ENCODE measurements around the gene CACNA2D3.
"Not testable (repeated sequence)": the region's sequence is repeated elsewhere in the genome, so short reads cannot be mapped to it uniquely, and the experiment has no call there.

Gene CACNA2D3

GRCh38 chr3:54443561-54444161 lies 321.3 kb downstream of the CACNA2D3 start:
- Histone ChIP-seq H3K27me3 (ENCODE audit: control insufficient read depth, insufficient read depth, low read length) (no peaks in the 10 kb centered on the region), H3K9ac (no peak overlapping the region), H3K4me2 (ENCODE audit: low read length) (no peak overlapping the region), H3K27ac (no peak overlapping the region), H3K36me3 (ENCODE audit: control insufficient read depth, insufficient read depth, low read length) (no peaks in the 10 kb centered on the region), H3K4me3 (ENCODE audit: low read depth, low read length) (no peak overlapping the region), H3K9me3 (ENCODE audit: control insufficient read depth, low read length) (no peaks in the 10 kb centered on the region), H2AFZ (no peak overlapping the region), H3K4me1 (peaks cover 6% of the 10 kb centered on the region), H3K79me2 (no peaks in the 10 kb centered on the region)
- no peak for TF ChIP-seq CTCF (IDR thresholded peaks at IDR 0.05)

- H3K4me3 ChIP-seq (ENCODE audit: low read depth, low read length) = no peak overlapping the region
- H3K9ac ChIP-seq = no peak overlapping the region
- H3K27me3 ChIP-seq (ENCODE audit: control insufficient read depth, insufficient read depth, low read length) = no peaks in the 10 kb centered on the region
- no peak overlapping the region for H3K27ac ChIP-seq
- H3K4me2 ChIP-seq (ENCODE audit: low read length) = no peak overlapping the region
- no peak for TF ChIP-seq CTCF (IDR thresholded peaks at IDR 0.05)
- no peaks in the 10 kb centered on the region for H3K36me3 ChIP-seq (ENCODE audit: control insufficient read depth, insufficient read depth, low read length)
- no peaks in the 10 kb centered on the region for H3K79me2 ChIP-seq
- H3K9me3 ChIP-seq (ENCODE audit: control insufficient read depth, low read length) = no peaks in the 10 kb centered on the region
- peaks cover 6% of the 10 kb centered on the region for H3K4me1 ChIP-seq
- no peak overlapping the region for H2AFZ ChIP-seq
These were observed 323.3 kb downstream of the CACNA2D3 start for GRCh38 chr3:54445630-54446029.

GRCh38 chr3:54447427-54447826 lies 325.1 kb downstream of the CACNA2D3 start:
- TF ChIP-seq CTCF (IDR thresholded peaks at IDR 0.05) = no peak
- Histone ChIP-seq H3K9me3 (ENCODE audit: control insufficient read depth, low read length) (no peaks in the 10 kb centered on the region), H3K27me3 (ENCODE audit: control insufficient read depth, insufficient read depth, low read length) (no peaks in the 10 kb centered on the region), H3K79me2 (no peaks in the 10 kb centered on the region), H3K4me2 (ENCODE audit: low read length) (no peak overlapping the region), H2AFZ (no peak overlapping the region), H3K4me1 (peaks cover 6% of the 10 kb centered on the region), H3K36me3 (ENCODE audit: control insufficient read depth, insufficient read depth, low read length) (no peaks in the 10 kb centered on the region), H3K27ac (no peak overlapping the region), H3K4me3 (ENCODE audit: low read depth, low read length) (no peak overlapping the region), H3K9ac (no peak overlapping the region)

GRCh38 chr3:54454806-54455205 lies 332.5 kb downstream of the CACNA2D3 start:
- Histone ChIP-seq H3K79me2 (no peaks in the 10 kb centered on the region), H3K4me3 (ENCODE audit: low read depth, low read length) (no peak overlapping the region), H2AFZ (no peak overlapping the region), H3K9ac (no peak overlapping the region), H3K36me3 (ENCODE audit: control insufficient read depth, insufficient read depth, low read length) (no peaks in the 10 kb centered on the region), H3K4me2 (ENCODE audit: low read length) (no peak overlapping the region), H3K9me3 (ENCODE audit: control insufficient read depth, low read length) (no peaks in the 10 kb centered on the region), H3K27me3 (ENCODE audit: control insufficient read depth, insufficient read depth, low read length) (no peaks in the 10 kb centered on the region), H3K4me1 (no peaks in the 10 kb centered on the region), H3K27ac (no peak overlapping the region)
- TF ChIP-seq CTCF (IDR thresholded peaks at IDR 0.05) = no peak

GRCh38 chr3:54458357-54458756 lies 336.0 kb downstream of the CACNA2D3 start:
- Histone ChIP-seq H3K4me2 (ENCODE audit: low read length) (no peak overlapping the region), H3K27me3 (ENCODE audit: control insufficient read depth, insufficient read depth, low read length) (no peaks in the 10 kb centered on the region), H3K27ac (no peak overlapping the region), H3K9ac (no peak overlapping the region), H3K79me2 (no peaks in the 10 kb centered on the region), H3K36me3 (ENCODE audit: control insufficient read depth, insufficient read depth, low read length) (no peaks in the 10 kb centered on the region), H3K9me3 (ENCODE audit: control insufficient read depth, low read length) (no peaks in the 10 kb centered on the region), H3K4me3 (ENCODE audit: low read depth, low read length) (no peak overlapping the region), H3K4me1 (no peaks in the 10 kb centered on the region), H2AFZ (no peak overlapping the region)
- no peak for TF ChIP-seq CTCF (IDR thresholded peaks at IDR 0.05)

- H3K9ac ChIP-seq; H3K4me3 ChIP-seq (ENCODE audit: low read depth, low read length); H2AFZ ChIP-seq: not testable (repeated sequence)
These were observed 342.2 kb downstream of the CACNA2D3 start for GRCh38 chr3:54464554-54464953.

More at GRCh38 chr3:54464554-54464953, 342.2 kb downstream of the CACNA2D3 start:
- not testable (repeated sequence) for H3K27ac ChIP-seq; H3K36me3 ChIP-seq (ENCODE audit: control insufficient read depth, insufficient read depth, low read length); H3K4me2 ChIP-seq (ENCODE audit: low read length); H3K79me2 ChIP-seq; H3K4me1 ChIP-seq; H3K27me3 ChIP-seq (ENCODE audit: control insufficient read depth, insufficient read depth, low read length); H3K9me3 ChIP-seq (ENCODE audit: control insufficient read depth, low read length)

All from parathyroid adenoma (tissue), 2 donors.